Loucy (cell line): ENCODE measurements around the gene CLASP1.

Experiments used
- H2AFZ ChIP-seq: fragments of 200-600 bp; sonication (generic); 2 replicates; pipeline ENCODE4 v1.6.0; 2016; ENCODE audit warnings: antibody characterized with exemption, mild to moderate bottlenecking, low read length, moderate library complexity
- H3F3A ChIP-seq: fragments of 200-600 bp; 2 replicates; pipeline ENCODE4 v1.6.0; 2016; ENCODE audit warnings: antibody characterized with exemption, low read depth, mild to moderate bottlenecking
- H3K27me3 ChIP-seq: fragments of 200-600 bp; sonication (generic); 2 replicates; pipeline ENCODE4 v1.6.1; 2014; ENCODE audit warnings: low read length, mild to moderate bottlenecking; ENCODE audit not compliant: insufficient read depth, poor library complexity, severe bottlenecking
- H3K36me3 ChIP-seq: fragments of 200-600 bp; sonication (generic); 2 replicates; pipeline ENCODE4 v1.6.1; 2016; ENCODE audit warnings: low read length; ENCODE audit not compliant: insufficient read depth
- H3K4me1 ChIP-seq: fragments of 200-600 bp; sonication (generic); 2 replicates; pipeline ENCODE4 v1.5.1; 2014; ENCODE audit warnings: low read length, mild to moderate bottlenecking; ENCODE audit not compliant: insufficient read depth, poor library complexity, severe bottlenecking
- H3K4me2 ChIP-seq: fragments of 200-600 bp; sonication (generic); 2 replicates; pipeline ENCODE4 v1.6.0; 2014; ENCODE audit warnings: antibody characterized with exemption, low read length, low read depth, mild to moderate bottlenecking; ENCODE audit not compliant: poor library complexity, severe bottlenecking
- H3K4me3 ChIP-seq: fragments of 200-600 bp; sonication (generic); 2 replicates; pipeline ENCODE4 v1.5.1; 2014; ENCODE audit warnings: low read length, mild to moderate bottlenecking, mixed read lengths; ENCODE audit not compliant: poor library complexity, severe bottlenecking
- H3K79me2 ChIP-seq: fragments of 200-600 bp; sonication (generic); 2 replicates; pipeline ENCODE4 v1.6.1; 2014; ENCODE audit warnings: low read length; ENCODE audit not compliant: insufficient read depth
- H3K9ac ChIP-seq: fragments of 200-600 bp; sonication (generic); 2 replicates; pipeline ENCODE4 v1.6.0; 2014; ENCODE audit warnings: mild to moderate bottlenecking, low read depth, low read length, moderate library complexity; ENCODE audit not compliant: poor library complexity, severe bottlenecking
- H3K9me2 ChIP-seq: fragments of 200-600 bp; sonication (generic); replicated peaks from 2 replicates; pipeline ENCODE4 v1.6.1; 2016; ENCODE audit warnings: low read depth, low read length, mixed read lengths
- H3K9me3 ChIP-seq: fragments of 200-600 bp; sonication (generic); 2 replicates; pipeline ENCODE4 v1.6.1; 2014; ENCODE audit warnings: mild to moderate bottlenecking, antibody characterized with exemption, low read length, low read depth; ENCODE audit not compliant: insufficient read depth
- H4K20me1 ChIP-seq: fragments of 200-600 bp; sonication (generic); 2 replicates; pipeline ENCODE4 v1.6.0; 2014; ENCODE audit warnings: antibody characterized with exemption, low read length, mild to moderate bottlenecking; ENCODE audit not compliant: insufficient read depth, poor library complexity, severe bottlenecking
- CTCF ChIP-seq: fragments of 200-600 bp; sonication (generic); conservative IDR thresholded peaks from 2 replicates; pipeline ENCODE4 v1.5.1; 2014; ENCODE audit warnings: mild to moderate bottlenecking, antibody characterized with exemption, low read length
- EZH2phosphoT487 ChIP-seq: fragments of 200-600 bp; IDR thresholded peaks from 2 replicates; pipeline ENCODE4 v1.6.1; 2018; ENCODE audit warnings: antibody characterized with exemption, mild to moderate bottlenecking, moderate library complexity, borderline replicate concordance

CLASP1 gene

GRCh38 chr2:121372721-121373353 is 276.4 kb downstream of the CLASP1 start:
- H2AFZ ChIP-seq, result no peak overlapping the region
- TF ChIP-seq EZH2phosphoT487 (no peak), CTCF (no peak)
- no peaks in the 10 kb centered on the region for H3K4me1 ChIP-seq
- no peak overlapping the region for H3K9ac ChIP-seq
- no peaks in the 10 kb centered on the region for H3K9me3 ChIP-seq
- no peaks in the 10 kb centered on the region for H4K20me1 ChIP-seq
- H3K27me3 ChIP-seq, result no peaks in the 10 kb centered on the region
- H3F3A ChIP-seq, result no peaks in the 10 kb centered on the region
- peaks cover 66% of the 10 kb centered on the region for H3K36me3 ChIP-seq
- H3K4me2 ChIP-seq, result no peak overlapping the region
- H3K9me2 ChIP-seq, result no peaks in the 10 kb centered on the region
- H3K79me2 ChIP-seq, result no peaks in the 10 kb centered on the region
- H3K4me3 ChIP-seq, result no peak overlapping the region

- H3K9ac ChIP-seq, result no peak overlapping the region
- H3K4me3 ChIP-seq, result no peak overlapping the region
- H2AFZ ChIP-seq, result no peak overlapping the region
- H3K36me3 ChIP-seq, result peaks cover 69% of the 10 kb centered on the region; the same call in 1 of the 2 replicates
- TF ChIP-seq EZH2phosphoT487 (no peak), CTCF (no peak)
- no peaks in the 10 kb centered on the region for H3F3A ChIP-seq
- H4K20me1 ChIP-seq, result no peaks in the 10 kb centered on the region
- no peaks in the 10 kb centered on the region for H3K79me2 ChIP-seq
- no peaks in the 10 kb centered on the region for H3K4me1 ChIP-seq
- H3K9me2 ChIP-seq, result no peaks in the 10 kb centered on the region
- no peaks in the 10 kb centered on the region for H3K27me3 ChIP-seq
- no peaks in the 10 kb centered on the region for H3K9me3 ChIP-seq
- H3K4me2 ChIP-seq, result no peak overlapping the region
Measured at GRCh38 chr2:121372082-121372481, 277.2 kb downstream of the CLASP1 start.

- Histone ChIP-seq H3K36me3 (peaks cover 63% of the 10 kb centered on the region; the same call in 1 of the 2 replicates), H3K9ac (no peak overlapping the region), H2AFZ (no peak overlapping the region), H4K20me1 (no peaks in the 10 kb centered on the region), H3K9me2 (no peaks in the 10 kb centered on the region), H3K4me3 (no peak overlapping the region), H3K4me1 (no peaks in the 10 kb centered on the region), H3K79me2 (no peaks in the 10 kb centered on the region), H3K4me2 (no peak overlapping the region), H3K27me3 (no peaks in the 10 kb centered on the region), H3K9me3 (no peaks in the 10 kb centered on the region), H3F3A (no peaks in the 10 kb centered on the region)
- no peak for TF ChIP-seq EZH2phosphoT487
- no peak for TF ChIP-seq CTCF
Measured at GRCh38 chr2:121368836-121369235, 280.4 kb downstream of the CLASP1 start.
